NCI-H146 treated with DMSO at 0.1 percent for 48 hours (cell line): Measurements from ENCODE around the gene SARM1.

Experiments used
- DNase-seq: peaks from one replicate; lab custom pipeline; 2025; ENCODE audit not compliant: unreplicated experiment; lab: John Stamatoyannopoulos, UW

The SARM1 gene

GRCh38 chr17:28392491-28392890, 21.0 kb downstream of the SARM1 start:
- DNase-seq = no peak

- DNase-seq = no peak
These were observed 23.0 kb downstream of the SARM1 start for GRCh38 chr17:28394337-28395116.

- DNase-seq = no peak
These were observed 23.9 kb downstream of the SARM1 start for GRCh38 chr17:28395426-28395825.

GRCh38 chr17:28395968-28396367, 24.5 kb downstream of the SARM1 start:
- DNase-seq = no peak

- DNase-seq = no peak
These were observed 25.2 kb downstream of the SARM1 start for GRCh38 chr17:28396635-28397239.

GRCh38 chr17:28397275-28397674, 25.8 kb downstream of the SARM1 start:
- DNase-seq = no peak

- DNase-seq = no peak
These were observed 26.3 kb downstream of the SARM1 start for GRCh38 chr17:28397687-28398279.

- DNase-seq = no peak
These were observed 26.9 kb downstream of the SARM1 start for GRCh38 chr17:28398280-28398981.

- DNase-seq = no peak
These were observed 28.3 kb downstream of the SARM1 start for GRCh38 chr17:28399808-28400207.

- no peak for DNase-seq
These were observed 30.7 kb downstream of the SARM1 start for GRCh38 chr17:28402224-28402630.

GRCh38 chr17:28402844-28403243, 31.4 kb downstream of the SARM1 start:
- DNase-seq = no peak

GRCh38 chr17:28404007-28404406, 32.5 kb downstream of the SARM1 start:
- DNase-seq = no peak

GRCh38 chr17:28404461-28404811, 32.9 kb downstream of the SARM1 start:
- DNase-seq = no peak

GRCh38 chr17:28404812-28405570, 33.5 kb downstream of the SARM1 start:
- DNase-seq = peak; percentile 10

GRCh38 chr17:28405632-28406472, 34.4 kb downstream of the SARM1 start, which contains the start of gene SLC46A1:
SLC46A1 (minus strand) TSS chr17:28406212; CDS start chr17:28406114, 98 bp downstream.
- peak; percentile 65 for DNase-seq

GRCh38 chr17:28406473-28406814, 35.0 kb downstream of the SARM1 start:
- DNase-seq = no peak

GRCh38 chr17:28407130-28407973, 35.9 kb downstream of the SARM1 start:
- peak; percentile 29 for DNase-seq

GRCh38 chr17:28407974-28408306, 36.4 kb downstream of the SARM1 start:
- no peak for DNase-seq

GRCh38 chr17:28412099-28412498, 40.6 kb downstream of the SARM1 start:
- no peak for DNase-seq
